Measurements from ENCODE around the gene TPSAB1.
"Not testable (repeated sequence)": the region's sequence is repeated elsewhere in the genome, so short reads cannot be mapped to it uniquely, and the experiment has no call there.

DNA sequence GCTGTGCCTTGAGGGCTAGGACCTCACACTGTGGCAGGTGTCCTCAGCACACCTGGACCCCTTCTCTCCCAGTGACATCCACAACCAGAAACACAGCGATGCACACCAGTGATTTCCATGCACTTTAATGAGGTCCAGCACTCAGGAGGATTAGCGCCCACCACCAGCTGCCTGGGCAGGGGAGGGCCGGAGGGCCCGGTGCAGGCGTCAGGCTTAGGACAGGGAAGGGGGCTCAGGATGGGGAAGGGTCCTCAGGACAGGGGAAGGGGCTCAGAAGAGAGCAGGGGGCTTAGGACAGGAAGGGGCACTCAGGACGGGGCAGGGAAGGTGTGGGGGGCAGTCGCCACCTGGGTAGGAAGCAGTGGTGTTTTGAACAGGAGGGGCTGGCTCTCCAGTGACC lies 12.3 kb upstream of the TPSAB1 start:
- TF ChIP-seq, protein P1, sequence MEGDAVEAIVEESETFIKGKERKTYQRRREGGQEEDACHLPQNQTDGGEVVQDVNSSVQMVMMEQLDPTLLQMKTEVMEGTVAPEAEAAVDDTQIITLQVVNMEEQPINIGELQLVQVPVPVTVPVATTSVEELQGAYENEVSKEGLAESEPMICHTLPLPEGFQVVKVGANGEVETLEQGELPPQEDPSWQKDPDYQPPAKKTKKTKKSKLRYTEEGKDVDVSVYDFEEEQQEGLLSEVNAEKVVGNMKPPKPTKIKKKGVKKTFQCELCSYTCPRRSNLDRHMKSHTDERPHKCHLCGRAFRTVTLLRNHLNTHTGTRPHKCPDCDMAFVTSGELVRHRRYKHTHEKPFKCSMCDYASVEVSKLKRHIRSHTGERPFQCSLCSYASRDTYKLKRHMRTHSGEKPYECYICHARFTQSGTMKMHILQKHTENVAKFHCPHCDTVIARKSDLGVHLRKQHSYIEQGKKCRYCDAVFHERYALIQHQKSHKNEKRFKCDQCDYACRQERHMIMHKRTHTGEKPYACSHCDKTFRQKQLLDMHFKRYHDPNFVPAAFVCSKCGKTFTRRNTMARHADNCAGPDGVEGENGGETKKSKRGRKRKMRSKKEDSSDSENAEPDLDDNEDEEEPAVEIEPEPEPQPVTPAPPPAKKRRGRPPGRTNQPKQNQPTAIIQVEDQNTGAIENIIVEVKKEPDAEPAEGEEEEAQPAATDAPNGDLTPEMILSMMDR (IDR thresholded peaks at IDR 0.05), result not testable (repeated sequence)
- TF ChIP-seq POLR2A (IDR thresholded peaks at IDR 0.05), result not testable (repeated sequence)
